Stomach smooth muscle (tissue), 2 donors: Measurements from ENCODE around the gene IL2RA.

ENCODE experiments used
- H3K27ac ChIP-seq: one replicate; pipeline ENCODE4 v1.7.0; 2013; ENCODE audit warnings: mild to moderate bottlenecking, low read length, inconsistent platforms
- H3K27me3 ChIP-seq, 2 donors: one replicate each; pipeline ENCODE4 v1.7.0; 2013; ENCODE audit warnings: low read length in 2 of 2; ENCODE audit not compliant: insufficient read depth in 2 of 2, control insufficient read depth in 1 of 2
- H3K36me3 ChIP-seq, 2 donors: one replicate each; pipeline ENCODE4 v1.7.0; 2013; ENCODE audit warnings: low read length in 2 of 2; ENCODE audit not compliant: control insufficient read depth in 2 of 2, insufficient read depth in 2 of 2
- H3K4me1 ChIP-seq: one replicate; pipeline ENCODE4 v1.7.0; 2013; ENCODE audit warnings: low read length; ENCODE audit not compliant: control insufficient read depth, insufficient read depth
- H3K4me3 ChIP-seq, 2 donors: one replicate each; pipeline ENCODE4 v1.7.0; 2013; ENCODE audit warnings: low read length in 2 of 2
- H3K9ac ChIP-seq, 2 donors: one replicate each; pipeline ENCODE4 v1.7.0; 2013; ENCODE audit warnings: low read length in 2 of 2, mild to moderate bottlenecking in 1 of 2
- H3K9me3 ChIP-seq, 2 donors: one replicate each; pipeline ENCODE4 v1.7.0; 2013; ENCODE audit warnings: low read length in 2 of 2; ENCODE audit not compliant: control insufficient read depth in 2 of 2
- donor health status: healthy.
- donor health status: Pancreatic carcinoma.

IL2RA gene

GRCh38 chr10:6082496-6083395, 20.6 kb upstream of the IL2RA start:
- Histone ChIP-seq H3K9ac (no peak overlapping the region), H3K27ac (no peak overlapping the region), H3K36me3 (no peaks in the 10 kb centered on the region), H3K9me3 (no peaks in the 10 kb centered on the region), H3K27me3 (peaks cover 3 to 10% of the 10 kb centered on the region in 2 donors), H3K4me1 (peaks cover 12% of the 10 kb centered on the region), H3K4me3 (no peak overlapping the region)

DNA sequence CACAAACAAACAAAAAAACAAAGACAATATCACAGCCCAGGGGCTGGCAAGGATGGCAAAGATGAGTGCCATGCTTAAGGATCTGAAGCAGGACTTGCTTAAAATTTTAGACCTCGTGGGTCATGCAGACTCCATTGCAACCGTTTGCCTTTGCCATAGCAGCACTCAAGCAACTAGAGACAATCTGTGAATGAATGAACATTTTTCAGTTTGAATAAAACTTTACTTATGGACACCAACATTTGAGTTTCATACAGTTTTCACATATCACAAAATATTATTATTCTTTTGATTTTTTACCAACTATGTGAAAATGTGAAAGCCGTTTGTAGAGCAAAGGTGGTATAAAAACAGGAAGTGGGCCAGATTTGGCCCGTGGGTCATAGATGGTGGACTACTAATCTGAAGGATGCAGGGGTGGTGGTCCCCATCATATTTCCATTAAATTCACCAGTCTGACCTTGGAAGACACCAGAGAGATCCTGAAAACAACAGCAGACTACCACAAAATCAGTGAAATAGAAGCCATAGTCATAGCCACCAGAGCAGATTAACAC, 18.3 kb upstream of the IL2RA start:
- Histone ChIP-seq H3K36me3 (no peaks in the 10 kb centered on the region), H3K4me1 (peaks cover 3% of the 10 kb centered on the region), H3K27me3 (peaks cover 3 to 18% of the 10 kb centered on the region in 2 donors), H3K27ac (no peak overlapping the region), H3K4me3 (no peak overlapping the region), H3K9me3 (no peaks in the 10 kb centered on the region), H3K9ac (no peak overlapping the region)

DNA sequence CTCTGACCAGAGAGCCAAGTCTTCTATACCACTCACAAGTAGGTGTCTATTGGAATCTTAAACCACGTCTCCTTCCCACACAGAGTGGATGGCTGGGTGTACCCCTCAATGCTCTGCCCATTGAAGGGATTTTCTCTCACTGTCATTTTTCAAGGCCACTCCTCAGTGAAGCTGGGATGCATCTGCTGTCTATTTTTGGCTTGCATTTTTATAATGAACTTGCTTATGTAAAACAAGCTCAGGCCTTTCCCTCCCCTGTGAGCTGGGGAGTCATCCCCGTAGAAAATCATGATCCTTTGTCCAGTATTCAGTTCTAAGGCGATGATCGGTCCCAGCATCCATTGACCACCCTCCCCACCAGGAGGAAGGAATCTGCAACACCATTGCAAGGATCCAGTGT, 16.9 kb upstream of the IL2RA start:
- Histone ChIP-seq H3K9me3 (no peaks in the 10 kb centered on the region), H3K4me1 (peaks cover 3% of the 10 kb centered on the region), H3K27ac (no peak overlapping the region), H3K36me3 (no peaks in the 10 kb centered on the region), H3K27me3 (peaks cover 3 to 20% of the 10 kb centered on the region in 2 donors), H3K9ac (no peak overlapping the region), H3K4me3 (no peak overlapping the region)

DNA sequence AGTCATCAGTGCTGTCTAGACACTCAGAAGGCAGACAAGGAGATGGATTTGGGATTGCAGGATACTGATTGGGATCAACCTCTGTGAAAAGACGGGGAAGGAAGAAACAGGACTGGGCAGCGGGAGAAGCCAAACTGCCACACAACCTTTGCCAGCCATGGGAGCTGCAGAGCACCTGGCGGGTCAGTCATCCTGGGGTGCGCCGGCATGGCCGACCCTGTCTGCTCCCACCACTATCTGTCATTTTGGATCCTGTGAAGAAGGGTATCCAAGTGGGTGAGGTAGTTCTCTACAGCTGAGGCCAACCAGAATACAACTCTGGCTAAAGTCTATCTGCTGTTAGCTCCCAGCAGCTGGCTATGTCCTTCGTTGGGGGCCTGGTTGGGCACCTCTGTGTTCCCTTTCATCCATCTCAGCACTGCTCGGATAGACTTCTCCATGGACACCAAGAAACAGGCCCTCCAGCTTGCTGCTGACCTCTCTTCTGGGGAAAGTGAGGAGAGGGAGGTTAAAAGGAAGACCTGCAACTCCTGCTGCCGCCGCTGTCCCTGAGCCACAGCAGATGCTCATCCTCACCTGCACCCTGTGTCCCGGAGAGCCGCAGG, 15.0 kb upstream of the IL2RA start:
- Histone ChIP-seq H3K36me3 (no peaks in the 10 kb centered on the region), H3K9me3 (no peaks in the 10 kb centered on the region), H3K27ac (no peak overlapping the region), H3K9ac (no peak overlapping the region), H3K27me3 (peaks cover 0 to 15% of the 10 kb centered on the region in 2 donors), H3K4me3 (no peak overlapping the region), H3K4me1 (no peaks in the 10 kb centered on the region)

- Histone ChIP-seq H3K9ac (no peak overlapping the region), H3K27ac (no peak overlapping the region), H3K9me3 (no peaks in the 10 kb centered on the region), H3K4me1 (no peaks in the 10 kb centered on the region), H3K27me3 (peaks cover 0 to 15% of the 10 kb centered on the region in 2 donors), H3K36me3 (no peaks in the 10 kb centered on the region), H3K4me3 (no peak overlapping the region)
Observed at GRCh38 chr10:6074489-6075301, 12.5 kb upstream of the IL2RA start.

GRCh38 chr10:6072215-6072934, 10.2 kb upstream of the IL2RA start:
- no peak overlapping the region for H3K27ac ChIP-seq
- H3K9ac ChIP-seq: no peak overlapping the region
- H3K9me3 ChIP-seq: no peaks in the 10 kb centered on the region
- no peaks in the 10 kb centered on the region for H3K4me1 ChIP-seq
- H3K4me3 ChIP-seq: no peak overlapping the region
- peaks cover 0 to 7% of the 10 kb centered on the region in 2 donors for H3K27me3 ChIP-seq
- H3K36me3 ChIP-seq: no peaks in the 10 kb centered on the region

- Histone ChIP-seq H3K9ac (no peak overlapping the region), H3K27ac (no peak overlapping the region), H3K4me3 (no peak overlapping the region), H3K9me3 (no peaks in the 10 kb centered on the region), H3K27me3 (peaks cover 0 to 3% of the 10 kb centered on the region in 2 donors), H3K4me1 (no peaks in the 10 kb centered on the region), H3K36me3 (no peaks in the 10 kb centered on the region)
Observed at GRCh38 chr10:6071181-6072175, 9.3 kb upstream of the IL2RA start.

- Histone ChIP-seq H3K36me3 (no peaks in the 10 kb centered on the region), H3K4me3 (no peak overlapping the region), H3K27me3 (peaks cover 0 to 3% of the 10 kb centered on the region in 2 donors), H3K4me1 (no peaks in the 10 kb centered on the region), H3K9ac (no peak overlapping the region), H3K27ac (no peak overlapping the region), H3K9me3 (no peaks in the 10 kb centered on the region)
Observed at GRCh38 chr10:6070660-6071059, 8.5 kb upstream of the IL2RA start.

GRCh38 chr10:6069081-6069931, 7.1 kb upstream of the IL2RA start:
- Histone ChIP-seq H3K36me3 (no peaks in the 10 kb centered on the region), H3K27me3 (no peaks in the 10 kb centered on the region), H3K9ac (no peak overlapping the region), H3K27ac (no peak overlapping the region), H3K4me3 (no peak overlapping the region), H3K4me1 (no peaks in the 10 kb centered on the region), H3K9me3 (no peaks in the 10 kb centered on the region)
